Ovary (tissue), 9 donors: Measurements from ENCODE around the gene PRICKLE1. TPM values are rescaled to one million over a fixed set of nuclear protein-coding genes. Genes with fewer than 3 reads are reported as not detected.

Experiments used
- DNase-seq, 5 donors: peaks; one replicate each; pipeline ENCODE4 v3.0.0-alpha.2; 2019 to 2020
- H3K27ac ChIP-seq, 2 donors: fragments of 200-600 bp; one replicate each; pipeline versions ENCODE4 v1.5.1 to v1.8.0; 2019 to 2022
- H3K27me3 ChIP-seq: fragments of 200-600 bp; one replicate; pipeline ENCODE4 v1.8.0; 2022
- H3K36me3 ChIP-seq: fragments of 200-600 bp; sonication (generic); one replicate; pipeline ENCODE4 v1.5.1; 2019
- H3K4me1 ChIP-seq: one replicate; pipeline ENCODE4 v1.8.1; 2013; ENCODE audit warnings: mild to moderate bottlenecking, moderate library complexity; ENCODE audit not compliant: insufficient read depth
- H3K4me3 ChIP-seq: fragments of 200-600 bp; sonication (generic); one replicate; pipeline ENCODE4 v1.5.1; 2017
- H3K9me3 ChIP-seq, 2 donors: fragments of 200-600 bp in 1 of 2; sonication (generic) in 1 of 2; one replicate each; pipeline versions ENCODE4 v1.5.1 to v1.8.1; 2013 to 2019; ENCODE audit warnings: mild to moderate bottlenecking in 1 of 2, moderate library complexity in 1 of 2
- EP300 ChIP-seq: sonication (generic); formaldehyde crosslinking; IDR thresholded peaks from one replicate; pipeline ENCODE4 v1.6.1; 2017; ENCODE audit warnings: antibody characterized with exemption
- POLR2A ChIP-seq: fragments of 450-650 bp; IDR thresholded peaks from one replicate; pipeline ENCODE4 v1.6.1; 2017; ENCODE audit warnings: antibody characterized with exemption, mild to moderate bottlenecking, moderate library complexity
- WGBS, 3 donors: extraction: QIAGEN DNeasy Blood & Tissue Kit in 1 of 3; methylation state at CpG; one replicate each; pipeline versions ENCODE4 v1.1.5 to v1.1.7; 2013 to 2017; 5-methylcytosine and 5-hydroxymethylcytosine counted together
- intact Hi-C, 4 donors: fragments of 100-400 bp; cut with DNase I; formaldehyde crosslinking; loops; one replicate each; pipeline versions ENCODE4 v1.11.0 to v1.15.1; 2022 to 2023
- polyA plus RNA-seq, 2 donors: library from polyadenylated mRNA; stranded (reverse); fragments of 200-250 nt in 1 of 2; fragments of 350-450 nt in 1 of 2; fragmentation: Illumina TruSeq in 1 of 2; extraction: RNeasy Lipid Tissue Mini Kit (QIAGEN cat#74804) in 1 of 2; gene quantifications; one replicate each; pipeline ENCODE4 v1.2.3, GENCODE V29; 2013 to 2014
- total RNA-seq, 7 donors: library from RNA; depleted of rRNA in 2 of 7; stranded (reverse); fragments of >200 nt in 2 of 7; fragmentation: NEBNext Ultra II Directional in 3 of 7; extraction: Animal tissue kit (Norgen Biotek cat#: 25700) in 3 of 7; gene quantifications; one replicate each; pipeline versions ENCODE4 v1.1.0 to v1.2.4, GENCODE V29; 2016 to 2023
- TF ChIP-seq, protein P1 (sequence below), 3 donors: fragments of 450-650 bp in 2 of 3; fragments of 200-600 bp in 1 of 3; IDR thresholded peaks; one replicate each; pipeline versions ENCODE4 v1.5.1 to v1.8.0; 2016 to 2022; ENCODE audit warnings: antibody characterized with exemption in 3 of 3, mild to moderate bottlenecking in 1 of 3
- donor health status: DM: no; HTN: no; CAD: no; lungs with moderate emphysema.
- donor health status: DM: no; HTN: no; CAD: no.
- donor health status: Bipolar disorder and iron deficiency.
- donor health status: DM: yes; HTN: yes; CAD: no.
- donor health status: DM: no; HTN: no; CAD: no.
- donor health status: DM: yes; HTN: yes; CAD: no.

Gene PRICKLE1
- total and polyA plus RNA-seq, 9 donors = 12.5 to 35.2 (median 22.5) TPM

DNA sequence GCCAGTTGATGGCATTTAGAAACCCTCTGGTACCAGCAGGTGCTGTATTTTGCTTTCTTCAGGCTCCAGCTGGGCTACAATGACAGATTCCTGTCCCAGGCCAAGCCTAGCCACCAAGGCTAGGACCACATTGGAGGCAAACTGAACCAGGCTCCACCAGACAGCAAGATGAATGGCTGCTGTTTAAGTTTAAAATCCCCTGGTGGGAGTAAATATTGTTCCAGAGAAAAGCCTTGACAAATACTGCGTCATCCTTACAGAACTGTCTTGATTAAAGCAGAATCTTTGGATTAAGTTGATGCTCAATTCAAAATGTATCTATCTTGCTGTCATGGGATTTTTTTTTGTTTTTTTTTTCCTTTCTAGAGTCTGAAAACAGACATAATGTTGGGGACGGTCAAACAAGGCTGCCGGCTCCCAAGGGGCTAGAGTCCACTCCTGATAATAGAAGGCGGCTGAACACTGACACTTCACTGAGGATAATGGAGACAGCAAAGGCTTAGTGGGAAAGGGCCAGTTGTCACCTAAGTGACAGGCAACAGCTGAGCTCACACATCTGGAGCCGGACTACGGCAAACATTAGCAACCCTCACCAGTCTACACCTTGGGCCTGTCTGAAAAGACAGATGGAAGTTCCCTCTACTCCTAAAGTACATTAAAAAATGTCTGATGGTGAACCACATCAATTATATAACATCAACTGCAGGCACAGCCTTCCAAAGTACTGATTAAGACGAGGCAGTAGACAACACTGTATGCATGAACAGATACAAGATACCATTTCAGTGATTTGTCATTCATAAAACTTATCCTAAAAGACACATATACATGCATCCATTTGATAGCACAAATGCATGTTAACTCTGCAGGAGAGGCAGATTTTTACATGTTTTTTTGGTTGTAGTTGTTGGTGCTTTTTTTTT lies 1.7 kb downstream of the PRICKLE1 start:
- H3K4me1 ChIP-seq = peaks cover 9% of the 10 kb centered on the region
- H3K4me3 ChIP-seq = peak overlapping the region; percentile 81
- no peaks in the 10 kb centered on the region for H3K9me3 ChIP-seq
- no peak overlapping the region for H3K27ac ChIP-seq
- 36 to 39% (median 39%) methylated on average over 7 of the region's 7 CpGs for WGBS, 3 donors
- TF ChIP-seq EP300 (no peak), POLR2A (no peak)
- TF ChIP-seq, protein P1, sequence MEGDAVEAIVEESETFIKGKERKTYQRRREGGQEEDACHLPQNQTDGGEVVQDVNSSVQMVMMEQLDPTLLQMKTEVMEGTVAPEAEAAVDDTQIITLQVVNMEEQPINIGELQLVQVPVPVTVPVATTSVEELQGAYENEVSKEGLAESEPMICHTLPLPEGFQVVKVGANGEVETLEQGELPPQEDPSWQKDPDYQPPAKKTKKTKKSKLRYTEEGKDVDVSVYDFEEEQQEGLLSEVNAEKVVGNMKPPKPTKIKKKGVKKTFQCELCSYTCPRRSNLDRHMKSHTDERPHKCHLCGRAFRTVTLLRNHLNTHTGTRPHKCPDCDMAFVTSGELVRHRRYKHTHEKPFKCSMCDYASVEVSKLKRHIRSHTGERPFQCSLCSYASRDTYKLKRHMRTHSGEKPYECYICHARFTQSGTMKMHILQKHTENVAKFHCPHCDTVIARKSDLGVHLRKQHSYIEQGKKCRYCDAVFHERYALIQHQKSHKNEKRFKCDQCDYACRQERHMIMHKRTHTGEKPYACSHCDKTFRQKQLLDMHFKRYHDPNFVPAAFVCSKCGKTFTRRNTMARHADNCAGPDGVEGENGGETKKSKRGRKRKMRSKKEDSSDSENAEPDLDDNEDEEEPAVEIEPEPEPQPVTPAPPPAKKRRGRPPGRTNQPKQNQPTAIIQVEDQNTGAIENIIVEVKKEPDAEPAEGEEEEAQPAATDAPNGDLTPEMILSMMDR (IDR thresholded peaks at IDR 0.05) = no peak
- DNase-seq = no peak
- no peaks in the 10 kb centered on the region for H3K27me3 ChIP-seq
- intact Hi-C loops = loop anchor here in 2 of 4 donors (5.0 to 10.0 kb wide), 3 partner anchors 103 to 443 kb away; partner anchors contain the start of gene GXYLT1 (in 1 of the 2)
- no peaks in the 10 kb centered on the region for H3K36me3 ChIP-seq

DNA sequence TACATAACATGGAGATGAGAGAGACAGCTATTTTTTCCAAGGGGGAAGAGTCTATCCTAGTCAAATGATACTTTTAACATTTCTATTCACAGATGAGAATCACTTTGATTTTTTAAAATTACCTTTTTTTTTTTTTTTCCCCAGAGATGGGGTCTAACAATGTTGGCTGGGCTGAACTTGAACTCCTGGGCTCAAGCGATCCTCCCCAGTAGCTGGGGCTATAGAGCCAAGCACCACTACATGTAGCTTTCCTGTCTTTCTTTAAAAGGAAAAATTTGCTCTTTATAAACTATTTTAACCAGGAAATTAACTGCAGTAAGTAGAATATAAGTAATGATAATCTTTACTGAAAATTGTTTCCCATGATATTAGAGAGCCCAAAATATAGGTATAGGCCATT lies 3.3 kb downstream of the PRICKLE1 start:
- Histone ChIP-seq H3K9me3 (no peaks in the 10 kb centered on the region), H3K36me3 (no peaks in the 10 kb centered on the region), H3K27me3 (no peaks in the 10 kb centered on the region), H3K27ac (no peak overlapping the region), H3K4me3 (no peak overlapping the region), H3K4me1 (peaks cover 9% of the 10 kb centered on the region)
- DNase-seq = no peak
- TF ChIP-seq POLR2A = no peak
- TF ChIP-seq EP300 = no peak
- TF ChIP-seq, protein P1 (IDR thresholded peaks at IDR 0.05) = no peak
- WGBS, 3 donors = 61 to 77% (median 69%) methylated on average over 1 of the region's 1 CpG
- intact Hi-C loops = loop anchor here in 2 of 4 donors (5.0 to 10.0 kb wide), 3 partner anchors 101 to 441 kb away; partner anchors contain the start of gene GXYLT1 (in 1 of the 2)

DNA sequence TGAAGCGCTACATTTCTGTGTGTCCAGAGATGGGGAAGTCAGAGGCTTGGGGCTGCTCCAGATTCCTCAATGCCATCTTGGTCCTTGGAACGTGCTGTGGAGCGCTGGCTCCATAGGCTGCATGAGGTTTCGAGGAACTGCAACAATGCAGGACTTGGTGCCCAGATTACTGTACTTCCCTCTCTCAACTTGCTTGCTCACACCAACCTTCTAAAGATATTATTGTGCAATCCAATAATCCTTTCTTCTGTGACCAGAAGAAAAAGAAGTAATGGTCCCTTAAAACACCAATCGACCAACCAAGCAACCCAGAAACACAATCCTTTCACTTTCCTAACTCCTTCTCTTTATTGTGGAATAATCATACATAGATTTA lies 3.7 kb downstream of the PRICKLE1 start:
- intact Hi-C loops = loop anchor here in 2 of 4 donors (5.0 to 10.0 kb wide), 3 partner anchors 101 to 441 kb away; partner anchors contain the start of gene GXYLT1 (in 1 of the 2)
- 89 to 95% (median 93%) methylated on average over 5 of the region's 5 CpGs for WGBS, 3 donors
- no peak for DNase-seq
- TF ChIP-seq, protein P1 (IDR thresholded peaks at IDR 0.05) = no peak
- TF ChIP-seq EP300 (no peak), POLR2A (no peak)
- no peaks in the 10 kb centered on the region for H3K27me3 ChIP-seq
- H3K27ac ChIP-seq = no peak overlapping the region
- no peaks in the 10 kb centered on the region for H3K36me3 ChIP-seq
- no peak overlapping the region for H3K4me3 ChIP-seq
- peaks cover 9% of the 10 kb centered on the region for H3K4me1 ChIP-seq
- H3K9me3 ChIP-seq = no peaks in the 10 kb centered on the region

DNA sequence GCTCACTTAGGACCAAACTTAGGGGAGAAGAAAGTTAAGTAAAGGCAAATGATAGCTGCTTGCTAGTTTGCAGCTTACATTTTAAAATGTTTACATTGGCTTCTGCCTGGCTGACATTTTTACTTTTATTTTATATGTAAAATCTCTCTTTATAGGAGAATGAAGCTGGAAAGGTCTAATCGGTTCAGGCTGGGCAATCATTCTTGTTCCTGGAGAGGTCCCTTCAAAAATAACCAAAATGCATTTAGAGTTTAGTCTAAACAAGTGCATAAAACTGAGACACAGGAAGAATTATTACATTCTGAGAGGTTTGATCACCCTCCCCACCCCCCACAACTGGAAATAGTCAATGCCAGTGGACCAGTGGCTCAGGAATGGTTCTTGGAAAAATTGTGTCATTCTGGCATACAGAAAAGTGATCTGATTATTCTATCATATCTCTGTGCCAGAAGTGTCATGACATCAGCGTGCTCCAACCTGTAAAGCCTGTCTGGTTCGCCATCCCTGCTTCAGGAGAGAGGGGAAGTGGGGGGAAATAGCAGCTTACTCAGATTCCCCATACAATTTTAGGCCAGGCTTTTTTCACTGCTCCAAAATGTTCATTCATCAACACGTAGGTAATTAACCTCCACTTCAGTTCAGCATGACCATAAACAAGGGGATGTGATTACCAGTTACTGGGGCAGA lies 4.2 kb downstream of the PRICKLE1 start:
- Histone ChIP-seq H3K27me3 (no peaks in the 10 kb centered on the region), H3K36me3 (no peaks in the 10 kb centered on the region), H3K4me3 (no peak overlapping the region), H3K27ac (no peak overlapping the region), H3K9me3 (no peaks in the 10 kb centered on the region), H3K4me1 (peaks cover 9% of the 10 kb centered on the region)
- 65 to 71% (median 67%) methylated on average over 4 of the region's 4 CpGs for WGBS, 3 donors
- TF ChIP-seq POLR2A = no peak
- no peak for TF ChIP-seq EP300
- TF ChIP-seq, protein P1 (IDR thresholded peaks at IDR 0.05) = no peak
- DNase-seq = no peak
- intact Hi-C loops = loop anchor here in 2 of 4 donors (5.0 to 10.0 kb wide), 3 partner anchors 100 to 440 kb away; partner anchors contain the start of gene GXYLT1 (in 1 of the 2)
